Ascending aorta (tissue), 2 donors: Measurements from ENCODE around the gene ELOA. TPM values are rescaled to one million over a fixed set of nuclear protein-coding genes. Genes with fewer than 3 reads are reported as not detected.
"Not testable (repeated sequence)": the region's sequence is repeated elsewhere in the genome, so short reads cannot be mapped to it uniquely, and the experiment has no call there.

Experiments used
- DNase-seq, 2 donors: peaks; one replicate each; pipeline ENCODE4 v3.0.0-alpha.2; 2019; ENCODE audit warnings: low spot score in 2 of 2
- H3K27ac ChIP-seq, 2 donors: fragments of 200-600 bp; sonication (generic); one replicate each; pipeline ENCODE4 v1.5.1; 2016 to 2017; ENCODE audit warnings: mild to moderate bottlenecking in 1 of 2
- H3K27me3 ChIP-seq: fragments of 200-600 bp; sonication (generic); one replicate; pipeline ENCODE4 v1.5.1; 2017
- H3K36me3 ChIP-seq, 2 donors: fragments of 200-600 bp; sonication (generic); one replicate each; pipeline ENCODE4 v1.5.1; 2016
- H3K4me1 ChIP-seq, 2 donors: fragments of 200-600 bp; sonication (generic); one replicate each; pipeline ENCODE4 v1.5.1; 2016 to 2017; ENCODE audit warnings: mild to moderate bottlenecking in 1 of 2
- H3K4me3 ChIP-seq, 2 donors: fragments of 200-600 bp; sonication (generic); one replicate each; pipeline ENCODE4 v1.5.1; 2016 to 2017; ENCODE audit warnings: mild to moderate bottlenecking in 1 of 2
- H3K9me3 ChIP-seq, 2 donors: fragments of 200-600 bp; sonication (generic); one replicate each; pipeline ENCODE4 v1.5.1; 2016
- CTCF ChIP-seq, 3 experiments: fragments of 200-600 bp in 2 of 3; fragments of 450-650 bp in 1 of 3; sonication (generic) in 2 of 3; IDR thresholded peaks; one replicate each; pipeline ENCODE4 v1.5.1; 2016 to 2019; ENCODE audit warnings: antibody characterized with exemption in 3 of 3, mild to moderate bottlenecking in 1 of 3, moderate library complexity in 1 of 3
- intact Hi-C: fragments of 100-400 bp; cut with DNase I; formaldehyde crosslinking; loops from one replicate; pipeline ENCODE4 v1.15.1; 2023
- total RNA-seq: library from RNA; depleted of rRNA; stranded (reverse); fragments of >200 nt; gene quantifications from one replicate; pipeline ENCODE4 v1.1.0, GENCODE V29; 2016

ELOA gene
- total RNA-seq, 1 donor from 2014 or later: 22.6 TPM

GRCh38 chr1:23793861-23794731, 50.8 kb downstream of the ELOA start:
- TF ChIP-seq CTCF (IDR thresholded peaks at IDR 0.05): no peak
- H3K36me3 ChIP-seq: peaks cover 24 to 26% of the 10 kb centered on the region in 2 donors
- no peak for DNase-seq
- no peak overlapping the region for H3K27ac ChIP-seq
- H3K4me3 ChIP-seq: no peak overlapping the region
- intact Hi-C loops: no loop called here
- H3K9me3 ChIP-seq: no peaks in the 10 kb centered on the region
- peaks cover 9 to 20% of the 10 kb centered on the region in 2 donors for H3K4me1 ChIP-seq
- H3K27me3 ChIP-seq: no peaks in the 10 kb centered on the region

DNA sequence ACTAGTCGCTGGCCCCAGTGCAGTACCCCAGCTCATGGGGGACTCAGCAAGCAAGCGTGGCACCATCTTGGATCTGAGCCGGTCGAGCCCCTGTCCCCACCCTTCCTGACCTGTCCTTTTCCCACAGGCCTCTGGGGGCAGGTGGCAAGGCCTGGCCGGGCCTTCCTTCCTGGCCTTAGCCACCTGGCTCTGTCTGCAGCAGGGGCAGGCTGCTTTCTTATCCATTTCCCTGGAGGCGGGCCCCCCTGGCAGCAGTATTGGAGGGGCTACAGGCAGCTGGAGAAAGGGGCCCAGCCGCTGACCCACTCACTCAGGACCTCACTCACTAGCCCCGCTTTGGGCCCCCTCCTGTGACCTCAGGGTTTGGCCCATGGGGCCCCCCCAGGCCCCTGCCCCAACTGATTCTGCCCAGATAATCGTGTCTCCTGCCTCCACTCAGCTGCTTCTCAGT, 51.5 kb downstream of the ELOA start:
- intact Hi-C loops, H3K4me3 ChIP-seq, H3K9me3 ChIP-seq, DNase-seq, H3K27ac ChIP-seq, H3K27me3 ChIP-seq: not testable (repeated sequence)
- peaks cover 12 to 26% of the 10 kb centered on the region in 2 donors for H3K4me1 ChIP-seq
- peaks cover 24 to 26% of the 10 kb centered on the region in 2 donors for H3K36me3 ChIP-seq

DNA sequence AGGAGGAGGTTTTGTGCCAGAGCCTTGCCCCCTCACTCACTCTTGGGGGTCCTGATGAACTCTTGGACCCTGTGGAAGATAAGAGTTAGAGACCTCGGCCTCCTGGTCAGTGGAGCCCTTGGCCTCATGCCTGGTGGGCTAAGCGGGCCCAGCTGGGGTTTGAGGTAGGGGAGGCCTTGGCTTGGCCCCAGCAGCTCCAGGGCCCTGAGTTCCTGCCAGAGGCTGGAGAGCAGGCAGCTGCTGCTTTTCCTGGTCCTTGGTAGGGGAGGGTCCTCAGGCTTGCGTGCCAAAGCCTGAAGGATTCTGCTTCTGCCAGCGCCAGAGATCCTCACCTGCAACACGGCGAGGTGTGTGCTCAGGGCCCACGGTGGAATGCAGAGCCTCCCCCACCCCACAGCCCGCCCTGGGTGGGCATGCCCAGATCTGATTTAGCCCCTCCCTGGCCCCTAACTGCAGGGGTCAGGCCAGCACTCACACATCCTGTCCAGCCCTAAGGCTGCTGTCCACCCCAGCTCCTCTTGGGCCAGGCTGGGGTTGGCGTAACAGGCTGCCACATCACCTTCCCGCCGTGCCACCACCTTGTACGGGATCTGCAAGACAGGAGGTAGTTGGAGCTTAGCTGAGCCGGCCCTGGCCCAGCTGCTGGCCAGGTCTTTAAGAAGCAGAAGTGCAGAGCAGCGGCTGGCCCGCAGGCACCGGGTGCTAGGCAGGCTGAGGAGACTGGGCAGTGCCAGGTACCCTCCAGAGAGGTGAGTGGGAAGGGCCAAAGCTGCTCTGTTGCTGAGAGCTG, 52.6 kb downstream of the ELOA start:
- Histone ChIP-seq H3K36me3 (peaks cover 24 to 26% of the 10 kb centered on the region in 2 donors), H3K27me3 (no peaks in the 10 kb centered on the region), H3K27ac (no peak overlapping the region), H3K4me1 (peaks cover 7 to 22% of the 10 kb centered on the region in 2 donors), H3K9me3 (no peaks in the 10 kb centered on the region), H3K4me3 (no peak overlapping the region)
- no peak for TF ChIP-seq CTCF (IDR thresholded peaks at IDR 0.05)
- intact Hi-C loops: no loop called here
- DNase-seq: no peak

- peaks cover 11 to 25% of the 10 kb centered on the region in 2 donors for H3K4me1 ChIP-seq
- peaks cover 24 to 26% of the 10 kb centered on the region in 2 donors for H3K36me3 ChIP-seq
- no peak for TF ChIP-seq CTCF (IDR thresholded peaks at IDR 0.05)
- no peaks in the 10 kb centered on the region for H3K9me3 ChIP-seq
- no peak for DNase-seq
- no peaks in the 10 kb centered on the region for H3K27me3 ChIP-seq
- H3K4me3 ChIP-seq: no peak overlapping the region
- no peak overlapping the region for H3K27ac ChIP-seq
- intact Hi-C loops: no loop called here
Observed at GRCh38 chr1:23796466-23797271, 53.4 kb downstream of the ELOA start.

DNA sequence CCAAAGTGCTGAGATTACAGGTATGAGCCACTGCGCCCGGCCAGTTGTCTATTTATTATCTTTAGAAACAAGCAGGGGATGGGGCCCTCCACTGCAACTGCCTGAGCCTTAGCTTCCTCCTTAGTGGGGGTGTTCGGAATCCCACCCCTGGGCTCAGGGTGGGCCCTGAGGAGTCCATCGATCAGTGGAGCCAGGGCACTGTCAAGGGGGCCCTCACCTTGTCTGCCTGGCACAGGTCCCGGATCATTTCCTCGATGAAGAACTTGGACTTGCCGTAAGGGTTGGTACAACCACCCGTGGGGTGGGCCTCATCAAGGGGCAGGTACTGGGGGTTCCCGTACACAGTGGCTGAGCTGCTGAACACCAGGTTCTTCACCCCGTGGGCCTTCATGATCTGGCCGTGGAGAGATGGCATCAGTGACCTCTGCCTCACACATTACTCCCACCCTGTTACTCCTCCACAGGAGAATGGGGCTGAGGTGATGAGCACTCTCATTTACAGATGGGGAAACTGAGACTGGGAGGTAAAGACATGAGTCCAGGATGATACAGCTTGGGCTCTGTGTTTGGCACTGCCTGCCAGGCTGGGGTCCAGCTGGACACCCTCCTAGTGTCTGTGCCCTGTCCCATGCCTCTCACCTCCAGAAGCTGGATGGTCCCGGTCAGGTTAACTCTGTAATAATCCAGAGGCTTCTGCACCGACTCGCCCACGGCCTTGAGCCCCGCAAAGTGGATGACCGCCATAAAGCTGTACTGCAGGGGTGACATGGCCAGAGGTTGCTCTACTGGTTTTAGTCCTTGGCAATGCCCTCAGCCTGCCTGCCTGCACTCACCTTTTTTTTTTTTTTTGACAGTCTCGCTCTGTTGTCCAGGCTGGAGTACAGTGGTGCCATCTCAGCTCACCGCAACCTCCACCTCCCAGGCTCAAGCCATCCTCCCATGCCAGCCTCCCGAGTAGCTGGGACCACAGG, 54.5 kb downstream of the ELOA start:
- no peak overlapping the region for H3K4me3 ChIP-seq
- no peak for DNase-seq
- intact Hi-C loops: no loop called here
- H3K27ac ChIP-seq: no peak overlapping the region
- no peaks in the 10 kb centered on the region for H3K9me3 ChIP-seq
- no peaks in the 10 kb centered on the region for H3K27me3 ChIP-seq
- TF ChIP-seq CTCF (IDR thresholded peaks at IDR 0.05): no peak
- H3K36me3 ChIP-seq: peaks cover 24 to 26% of the 10 kb centered on the region in 2 donors
- peaks cover 9 to 14% of the 10 kb centered on the region in 2 donors for H3K4me1 ChIP-seq
